ENCODE measurements around the gene ADAMTSL1. TPM values are rescaled to one million over a fixed set of nuclear protein-coding genes. Genes with fewer than 3 reads are reported as not detected.

Gene ADAMTSL1
- total RNA-seq, 3 donors from 2014 or later = 3.6 to 7.5 (median 4.2) TPM

DNA sequence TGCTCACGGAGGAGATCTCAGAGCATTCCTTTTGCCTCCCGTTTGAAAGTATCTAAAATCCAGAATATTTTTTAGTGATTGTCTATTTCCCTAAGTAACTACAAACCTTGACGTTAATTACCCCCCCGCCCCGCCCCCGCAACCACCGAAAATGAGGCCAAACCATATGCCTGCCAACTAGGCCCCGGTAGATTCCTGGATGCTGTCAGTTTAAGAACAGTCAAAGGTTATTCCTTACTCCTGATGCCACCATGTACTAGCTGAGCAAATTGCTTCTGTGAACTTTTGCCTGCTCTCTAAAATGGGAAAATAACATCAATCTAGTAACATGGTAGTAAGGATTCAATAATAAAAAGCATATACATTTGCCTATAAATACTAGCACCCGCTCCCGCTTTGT is 314.3 kb downstream of the ADAMTSL1 start:
- intact Hi-C loops (cut with DNase I; ENCODE audit: low total_unique reads) = no loop called here
- Histone ChIP-seq H3K4me3 (no peak overlapping the region), H3K27ac (peak overlapping the region; percentile 1 to 74), H3K4me1 (peaks cover 0 to 7% of the 10 kb centered on the region in 2 donors), H3K27me3 (no peaks in the 10 kb centered on the region), H3K36me3 (no peaks in the 10 kb centered on the region), H3K9me3 (no peaks in the 10 kb centered on the region)
- TF ChIP-seq POLR2AphosphoS5 (IDR thresholded peaks at IDR 0.05) = no peak
- DNase-seq (ENCODE audit: low spot score in 2 of 2) = no peak

DNA sequence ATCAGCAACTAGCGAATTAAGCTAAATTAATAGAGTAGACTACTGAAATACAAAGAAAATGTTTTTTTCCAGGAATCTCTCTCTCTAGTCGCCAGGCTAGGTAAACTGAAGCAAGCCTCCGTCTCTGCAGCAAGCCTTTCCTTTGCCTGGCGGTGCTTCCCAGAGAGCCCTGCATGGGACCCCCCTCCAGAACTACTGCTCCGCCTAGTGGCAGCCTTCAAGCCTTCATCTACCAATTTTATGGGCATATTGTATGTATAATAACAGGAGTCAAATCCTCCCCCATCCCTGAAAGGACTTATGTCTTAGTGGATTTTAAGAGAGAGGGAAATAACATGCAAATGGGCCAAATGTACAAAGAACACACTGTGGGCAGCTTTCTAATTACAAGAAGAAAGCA is 317.1 kb downstream of the ADAMTSL1 start:
- intact Hi-C loops (cut with DNase I; ENCODE audit: low total_unique reads) = no loop called here
- no peak overlapping the region for H3K4me3 ChIP-seq
- H3K27me3 ChIP-seq = no peaks in the 10 kb centered on the region
- TF ChIP-seq POLR2AphosphoS5 (IDR thresholded peaks at IDR 0.05) (no peak), POLR2A (IDR thresholded peaks at IDR 0.05) (no peak)
- TF ChIP-seq, protein P1, sequence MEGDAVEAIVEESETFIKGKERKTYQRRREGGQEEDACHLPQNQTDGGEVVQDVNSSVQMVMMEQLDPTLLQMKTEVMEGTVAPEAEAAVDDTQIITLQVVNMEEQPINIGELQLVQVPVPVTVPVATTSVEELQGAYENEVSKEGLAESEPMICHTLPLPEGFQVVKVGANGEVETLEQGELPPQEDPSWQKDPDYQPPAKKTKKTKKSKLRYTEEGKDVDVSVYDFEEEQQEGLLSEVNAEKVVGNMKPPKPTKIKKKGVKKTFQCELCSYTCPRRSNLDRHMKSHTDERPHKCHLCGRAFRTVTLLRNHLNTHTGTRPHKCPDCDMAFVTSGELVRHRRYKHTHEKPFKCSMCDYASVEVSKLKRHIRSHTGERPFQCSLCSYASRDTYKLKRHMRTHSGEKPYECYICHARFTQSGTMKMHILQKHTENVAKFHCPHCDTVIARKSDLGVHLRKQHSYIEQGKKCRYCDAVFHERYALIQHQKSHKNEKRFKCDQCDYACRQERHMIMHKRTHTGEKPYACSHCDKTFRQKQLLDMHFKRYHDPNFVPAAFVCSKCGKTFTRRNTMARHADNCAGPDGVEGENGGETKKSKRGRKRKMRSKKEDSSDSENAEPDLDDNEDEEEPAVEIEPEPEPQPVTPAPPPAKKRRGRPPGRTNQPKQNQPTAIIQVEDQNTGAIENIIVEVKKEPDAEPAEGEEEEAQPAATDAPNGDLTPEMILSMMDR (IDR thresholded peaks at IDR 0.05) = no peak
- DNase-seq (ENCODE audit: low spot score in 2 of 2) = no peak
- no peaks in the 10 kb centered on the region for H3K36me3 ChIP-seq
- peaks cover 0 to 7% of the 10 kb centered on the region in 2 donors for H3K4me1 ChIP-seq
- no peaks in the 10 kb centered on the region for H3K9me3 ChIP-seq
- no peak overlapping the region for H3K27ac ChIP-seq

DNA sequence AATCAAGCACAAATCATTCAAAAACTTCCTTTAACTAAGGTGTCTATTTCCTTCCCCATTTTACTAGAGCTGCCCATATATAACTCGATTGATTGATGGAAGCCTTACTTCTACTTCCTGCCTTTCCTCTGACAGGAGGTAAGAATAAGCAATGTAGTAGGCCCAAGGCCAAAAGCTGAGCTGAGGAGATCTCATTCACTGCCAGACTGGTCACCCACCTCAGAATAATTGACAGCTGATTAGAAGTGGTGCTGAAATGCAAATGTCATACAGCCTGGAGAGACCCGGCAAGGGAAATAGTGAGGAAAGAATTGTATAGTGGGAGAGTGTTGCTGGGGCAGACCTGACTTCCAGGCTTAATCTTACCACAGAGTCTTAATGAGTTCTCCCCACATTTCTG is 319.2 kb downstream of the ADAMTSL1 start:
- H3K4me3 ChIP-seq = no peak overlapping the region
- no peak for DNase-seq (ENCODE audit: low spot score in 2 of 2)
- H3K36me3 ChIP-seq = no peaks in the 10 kb centered on the region
- no peak overlapping the region for H3K27ac ChIP-seq
- H3K4me1 ChIP-seq = peaks cover 0 to 3% of the 10 kb centered on the region in 2 donors
- TF ChIP-seq POLR2AphosphoS5 (IDR thresholded peaks at IDR 0.05) (no peak), POLR2A (IDR thresholded peaks at IDR 0.05) (no peak)
- TF ChIP-seq, protein P1 (IDR thresholded peaks at IDR 0.05) = no peak
- no peaks in the 10 kb centered on the region for H3K9me3 ChIP-seq
- intact Hi-C loops (cut with DNase I; ENCODE audit: low total_unique reads) = no loop called here
- H3K27me3 ChIP-seq = no peaks in the 10 kb centered on the region

DNA sequence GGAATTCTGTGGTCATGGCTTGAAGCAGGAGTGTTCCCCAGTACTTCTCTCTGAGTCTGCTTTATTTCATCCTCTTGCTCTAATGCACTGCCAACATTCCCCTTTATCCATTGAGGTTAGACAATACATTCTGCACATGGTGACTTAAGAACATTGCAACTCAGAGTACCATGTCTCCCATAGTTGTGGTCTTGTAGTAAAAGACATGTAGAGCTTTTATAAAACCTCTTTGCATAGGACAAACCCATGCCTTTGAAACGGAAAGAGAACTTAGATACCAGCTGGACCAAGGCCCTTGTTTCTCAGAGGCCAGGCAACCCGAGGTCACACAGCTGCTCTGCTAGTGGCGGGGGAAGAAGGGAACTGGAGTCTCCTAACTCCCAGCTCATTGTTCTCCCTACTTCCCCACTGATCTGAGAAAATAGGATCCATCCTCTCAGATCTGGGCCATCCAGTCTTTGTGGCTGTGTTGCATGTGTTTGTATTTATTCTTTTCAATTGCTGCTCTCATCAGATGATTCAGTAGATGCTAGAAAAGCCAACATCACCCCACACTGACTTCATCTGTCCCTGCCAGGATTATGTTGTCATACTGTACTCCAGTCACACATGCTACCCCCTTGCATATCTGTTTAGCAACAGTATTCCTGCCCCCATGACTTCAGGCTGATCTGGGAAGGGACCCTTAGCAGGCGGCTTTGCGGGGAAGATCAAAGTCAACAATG is 322.2 kb downstream of the ADAMTSL1 start:
- no peaks in the 10 kb centered on the region for H3K36me3 ChIP-seq
- intact Hi-C loops (cut with DNase I; ENCODE audit: low total_unique reads) = no loop called here
- no peaks in the 10 kb centered on the region for H3K27me3 ChIP-seq
- no peak overlapping the region for H3K4me3 ChIP-seq
- no peaks in the 10 kb centered on the region for H3K9me3 ChIP-seq
- no peak overlapping the region for H3K27ac ChIP-seq
- TF ChIP-seq POLR2A (IDR thresholded peaks at IDR 0.05) (no peak), POLR2AphosphoS5 (IDR thresholded peaks at IDR 0.05) (no peak)
- TF ChIP-seq, protein P1 (IDR thresholded peaks at IDR 0.05) = no peak
- H3K4me1 ChIP-seq = no peaks in the 10 kb centered on the region
- DNase-seq (ENCODE audit: low spot score in 2 of 2) = no peak

DNA sequence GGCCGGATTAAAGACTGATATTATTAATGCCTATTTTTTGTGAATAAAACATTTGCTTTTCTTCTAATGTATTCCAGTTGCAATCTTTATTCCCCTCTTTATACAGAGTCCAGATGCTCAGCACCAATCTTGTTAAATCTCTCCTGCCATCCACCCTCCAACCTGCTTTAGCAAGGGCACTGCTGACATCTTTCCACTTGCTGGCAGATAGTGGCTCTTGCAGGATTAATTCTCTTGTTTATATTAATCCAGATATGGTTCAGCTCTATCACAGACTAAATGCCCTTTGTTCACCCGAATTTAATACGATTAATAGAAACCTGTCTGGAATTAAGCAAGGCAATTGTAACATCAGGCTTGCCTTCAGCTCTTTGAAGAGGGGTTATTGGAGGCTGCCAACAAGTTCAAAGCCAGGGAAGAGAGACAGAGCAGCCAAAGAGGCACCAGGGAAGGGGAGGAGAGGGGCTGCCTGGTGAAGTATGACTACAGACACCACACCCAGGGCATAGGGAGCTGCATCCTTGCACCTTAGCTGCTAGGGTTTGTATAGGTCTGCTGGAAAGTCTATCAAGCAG is 322.8 kb downstream of the ADAMTSL1 start:
- H3K36me3 ChIP-seq = no peaks in the 10 kb centered on the region
- no peak for DNase-seq (ENCODE audit: low spot score in 2 of 2)
- no peaks in the 10 kb centered on the region for H3K4me1 ChIP-seq
- no peaks in the 10 kb centered on the region for H3K9me3 ChIP-seq
- no peaks in the 10 kb centered on the region for H3K27me3 ChIP-seq
- no peak overlapping the region for H3K27ac ChIP-seq
- TF ChIP-seq POLR2AphosphoS5 (IDR thresholded peaks at IDR 0.05) (no peak), POLR2A (IDR thresholded peaks at IDR 0.05) (no peak)
- TF ChIP-seq, protein P1 (IDR thresholded peaks at IDR 0.05) = no peak
- intact Hi-C loops (cut with DNase I; ENCODE audit: low total_unique reads) = no loop called here
- H3K4me3 ChIP-seq = no peak overlapping the region
